Hematopoietic multipotent progenitor cell treated with erythropoietin and hydrocortisone succinate and interleukin-3 and kit ligand, for 15 days (in vitro differentiated cells): Measurements from ENCODE around the gene B3GAT2.

ENCODE experiments used
- DNase-seq: peaks from one replicate; pipeline ENCODE4 v3.0.0-alpha.2; 2015; ENCODE audit warnings: low spot score

Gene B3GAT2

GRCh38 chr6:70894001-70894400 is 62.9 kb downstream of the B3GAT2 start:
- no peak for DNase-seq

DNA sequence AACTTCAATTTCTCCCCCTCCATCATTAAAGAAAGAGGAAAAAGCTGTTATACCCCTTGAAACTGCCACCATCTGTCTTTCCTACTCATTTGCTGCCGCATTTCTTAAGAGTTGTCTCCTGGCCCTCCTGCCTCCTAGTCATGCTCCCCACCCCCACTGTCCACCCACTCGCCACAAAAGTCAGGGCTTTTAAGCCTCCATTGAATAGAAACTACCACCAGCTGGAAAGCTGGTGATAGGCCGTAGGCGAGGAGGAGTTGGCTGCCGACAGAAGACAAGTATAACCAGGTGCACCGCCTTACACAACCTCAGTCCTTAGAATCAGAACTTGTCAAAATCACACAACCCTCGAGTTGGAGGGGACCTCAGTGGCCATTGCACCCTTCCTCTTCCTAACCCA is 67.6 kb downstream of the B3GAT2 start:
- no peak for DNase-seq

GRCh38 chr6:70886661-70887060 is 70.2 kb downstream of the B3GAT2 start:
- no peak for DNase-seq

DNA sequence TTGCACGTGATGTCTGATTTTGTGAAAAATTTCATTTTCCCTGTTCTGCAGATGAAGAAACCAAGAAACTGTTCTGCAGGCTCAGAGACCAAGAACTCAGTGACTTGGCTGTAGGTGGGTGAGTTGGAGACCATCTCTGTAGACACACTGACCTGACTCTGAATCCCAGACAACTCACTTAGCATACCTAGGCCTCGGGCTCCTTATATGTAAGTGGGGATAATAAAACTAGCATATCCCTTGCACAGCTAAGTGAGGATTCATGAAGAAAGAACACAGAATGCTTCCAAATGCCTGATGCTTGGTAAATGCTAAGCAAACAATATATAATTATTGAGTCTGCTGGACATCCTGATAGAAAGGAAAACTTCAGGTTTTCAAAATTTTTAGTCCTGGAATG is 70.8 kb downstream of the B3GAT2 start:
- DNase-seq, result no peak

DNA sequence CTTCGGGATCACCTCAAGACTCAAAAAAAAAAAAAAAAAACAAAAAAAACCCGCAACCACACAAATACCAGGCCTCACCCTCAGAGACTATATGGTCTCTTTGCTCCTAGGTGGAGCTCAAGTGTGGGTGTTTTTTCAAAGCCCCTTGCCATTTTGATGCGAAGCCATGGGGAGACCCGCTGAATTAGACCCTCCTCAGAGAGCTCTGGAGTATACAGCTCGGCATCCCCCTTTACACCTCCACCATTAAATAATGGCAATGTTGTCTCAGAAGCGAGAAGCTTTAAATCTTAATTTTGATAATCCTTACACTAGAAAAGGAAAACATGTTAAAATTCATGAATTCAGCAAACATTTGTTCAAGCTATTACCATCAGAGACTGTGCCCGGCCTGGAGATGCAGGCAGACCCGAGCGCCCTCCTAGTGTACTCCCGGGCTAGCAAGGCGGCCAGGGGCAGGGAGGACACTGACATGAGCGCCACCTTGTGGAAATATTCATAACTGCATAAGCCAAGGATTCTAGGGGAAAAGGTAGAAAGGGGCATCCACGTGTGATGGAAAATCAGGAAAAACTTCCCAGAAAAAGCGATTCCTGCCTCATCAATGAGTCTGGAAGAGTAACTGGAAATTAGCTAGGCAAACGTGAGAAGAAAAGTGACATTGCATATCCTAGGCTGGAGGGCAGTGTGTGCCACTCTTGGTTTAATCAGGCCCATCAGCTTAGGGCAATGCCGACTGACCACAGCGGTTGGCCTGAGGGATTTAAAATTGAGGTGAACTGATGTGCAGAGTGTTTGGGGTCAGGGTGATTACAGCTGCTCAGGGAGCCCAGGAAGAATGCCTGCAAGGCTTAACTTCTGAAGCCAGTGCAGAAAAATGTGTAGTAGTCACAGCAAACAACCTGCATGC is 72.5 kb downstream of the B3GAT2 start:
- DNase-seq, result peak; percentile 56

GRCh38 chr6:70879496-70879895 is 77.4 kb downstream of the B3GAT2 start:
- DNase-seq, result no peak

DNA sequence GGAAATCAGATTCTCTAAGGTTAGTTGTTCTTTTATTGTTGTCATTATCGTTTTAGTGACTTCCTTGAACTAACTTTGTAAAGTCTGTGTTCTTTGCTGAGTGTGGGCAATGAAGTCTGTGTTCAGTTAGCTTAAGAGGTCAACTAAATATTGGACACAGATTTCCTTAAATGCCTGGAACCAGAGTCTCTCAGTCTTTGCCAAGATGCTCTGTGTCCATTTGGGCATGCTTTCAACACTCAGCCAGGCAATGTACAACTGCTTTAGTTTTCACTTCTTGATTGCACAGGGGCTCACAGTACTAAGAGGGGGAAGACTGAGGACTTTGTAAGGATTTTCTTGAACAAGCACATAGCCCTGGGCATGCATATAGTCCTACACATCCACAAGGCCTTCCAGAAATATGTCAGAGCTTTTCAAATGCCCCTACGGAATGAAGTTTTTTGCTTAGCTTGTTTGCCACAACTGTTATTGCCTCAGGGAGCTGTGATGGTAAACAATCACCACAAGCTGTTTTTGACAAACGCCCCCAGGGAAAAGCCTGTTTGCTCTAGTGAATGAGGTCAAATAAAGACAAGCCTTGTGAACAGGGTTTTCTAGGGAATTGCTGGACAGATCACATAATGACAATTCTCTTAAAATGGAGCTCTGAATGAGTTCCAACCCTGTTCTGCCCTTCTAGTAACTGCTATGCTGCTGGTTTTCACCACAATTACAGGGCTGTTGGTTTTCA is 82.5 kb downstream of the B3GAT2 start:
- DNase-seq, result no peak

DNA sequence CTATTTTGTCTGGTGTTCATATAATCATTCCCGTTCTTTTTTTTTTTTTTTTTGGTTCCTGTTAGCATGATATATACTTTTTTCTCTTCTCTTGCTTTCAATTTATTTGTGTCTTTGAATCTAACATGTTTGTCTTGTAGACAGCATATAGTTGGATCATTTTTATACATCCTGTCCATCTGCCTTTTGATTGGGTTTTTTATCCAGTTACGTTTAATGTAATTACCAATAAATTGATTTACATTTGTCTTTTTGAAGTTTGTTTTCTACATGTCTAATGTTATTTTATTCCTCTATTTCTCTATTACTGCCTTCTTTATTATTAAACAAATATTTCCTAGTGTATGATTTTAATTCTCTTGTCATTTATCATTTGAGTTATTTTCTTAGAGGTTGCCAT is 84.4 kb downstream of the B3GAT2 start:
- DNase-seq, result no peak

DNA sequence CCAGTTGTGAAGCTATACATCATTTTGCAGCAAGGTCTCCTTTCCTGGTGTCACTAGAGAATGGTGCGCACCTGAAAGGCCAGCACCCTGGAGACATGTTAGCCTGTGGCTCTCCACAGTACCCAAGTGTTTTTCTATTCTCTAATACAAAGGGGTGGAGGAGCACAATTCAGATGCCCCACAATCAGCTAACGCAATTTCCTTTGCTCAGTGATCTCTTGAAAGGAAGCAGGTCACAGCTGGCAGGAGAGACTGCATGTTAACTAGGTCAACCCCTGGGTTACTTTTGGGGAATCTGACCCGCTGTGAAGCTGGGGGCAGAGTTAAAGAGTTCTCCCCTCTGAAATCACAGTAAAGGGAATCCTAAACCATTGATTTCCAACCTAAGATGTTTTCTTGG is 92.5 kb downstream of the B3GAT2 start:
- DNase-seq, result no peak

- DNase-seq, result no peak
Observed at GRCh38 chr6:70863343-70863742, 93.5 kb downstream of the B3GAT2 start.

DNA sequence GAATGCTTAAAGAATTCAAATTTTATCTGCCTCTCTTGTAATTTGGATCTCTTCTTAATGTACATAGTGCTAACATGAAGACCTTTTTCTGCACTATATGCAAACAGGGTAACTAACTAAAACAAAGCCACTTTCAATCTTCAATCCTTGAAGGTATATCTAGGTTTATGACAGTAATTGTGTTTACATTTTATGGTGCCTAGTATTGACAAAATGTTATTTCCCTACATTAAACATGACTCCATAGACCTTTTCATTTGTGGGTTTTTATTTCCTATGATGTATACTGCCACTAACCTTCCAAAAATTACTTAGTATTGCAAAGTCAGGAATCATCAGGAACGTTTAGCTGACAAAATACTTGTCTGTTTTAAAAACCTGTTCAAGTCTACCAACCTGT is 95.9 kb downstream of the B3GAT2 start:
- no peak for DNase-seq

DNA sequence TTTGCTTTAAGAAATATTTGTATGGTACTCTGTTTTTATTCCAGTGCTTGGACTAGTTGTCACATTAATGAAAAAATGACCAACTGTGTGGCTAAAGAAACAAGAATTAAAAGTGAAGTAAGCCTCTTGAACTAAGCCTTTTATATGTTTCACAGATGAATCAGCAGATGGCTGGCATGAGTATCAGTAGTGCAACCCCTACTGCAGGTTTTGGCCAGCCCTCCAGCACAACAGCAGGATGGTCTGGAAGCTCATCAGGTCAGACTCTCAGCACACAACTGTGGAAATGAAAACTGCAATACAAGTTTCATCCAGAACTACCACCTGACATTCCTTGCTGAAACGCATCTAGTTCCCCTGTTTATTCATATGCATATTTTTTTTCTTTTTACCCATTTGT is 96.8 kb downstream of the B3GAT2 start:
- DNase-seq, result no peak

- no peak for DNase-seq
Observed at GRCh38 chr6:70857387-70858077, 99.3 kb downstream of the B3GAT2 start.

GRCh38 chr6:70852667-70853246 is 104.1 kb downstream of the B3GAT2 start:
- DNase-seq, result no peak

DNA sequence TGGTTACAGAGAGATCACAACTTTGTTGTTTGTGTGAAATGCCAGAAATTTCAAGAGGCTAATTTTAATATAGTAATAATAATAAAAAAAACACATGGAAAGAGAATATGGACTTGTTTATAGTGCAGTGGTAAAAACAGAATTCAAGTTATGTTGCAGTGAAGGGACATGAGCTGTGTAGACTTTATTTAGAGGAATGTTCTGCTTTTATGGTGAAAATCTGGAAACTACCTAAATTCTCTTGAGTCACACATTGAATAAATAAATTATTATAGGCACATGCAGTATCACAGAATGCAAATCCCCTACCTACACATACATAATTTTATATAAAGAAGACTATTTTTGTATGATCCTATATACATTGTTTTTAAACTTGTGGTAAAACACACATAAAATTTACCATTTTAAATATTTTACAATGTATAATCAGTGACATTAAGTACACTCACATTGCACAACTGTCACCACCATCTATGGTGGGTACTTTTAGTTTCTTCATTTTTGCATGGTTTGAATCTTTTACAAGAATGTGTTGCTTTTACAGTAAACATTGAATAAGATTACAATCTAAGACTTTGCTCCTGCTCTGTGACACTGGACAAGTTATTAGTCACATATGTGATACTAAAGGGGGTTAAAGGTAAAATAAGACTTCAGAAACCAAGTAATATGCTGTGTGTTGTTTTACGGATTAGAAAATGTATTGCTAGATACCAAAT is 107.4 kb downstream of the B3GAT2 start:
- no peak for DNase-seq

- DNase-seq, result no peak
Observed at GRCh38 chr6:70847106-70848084, 109.5 kb downstream of the B3GAT2 start.

DNA sequence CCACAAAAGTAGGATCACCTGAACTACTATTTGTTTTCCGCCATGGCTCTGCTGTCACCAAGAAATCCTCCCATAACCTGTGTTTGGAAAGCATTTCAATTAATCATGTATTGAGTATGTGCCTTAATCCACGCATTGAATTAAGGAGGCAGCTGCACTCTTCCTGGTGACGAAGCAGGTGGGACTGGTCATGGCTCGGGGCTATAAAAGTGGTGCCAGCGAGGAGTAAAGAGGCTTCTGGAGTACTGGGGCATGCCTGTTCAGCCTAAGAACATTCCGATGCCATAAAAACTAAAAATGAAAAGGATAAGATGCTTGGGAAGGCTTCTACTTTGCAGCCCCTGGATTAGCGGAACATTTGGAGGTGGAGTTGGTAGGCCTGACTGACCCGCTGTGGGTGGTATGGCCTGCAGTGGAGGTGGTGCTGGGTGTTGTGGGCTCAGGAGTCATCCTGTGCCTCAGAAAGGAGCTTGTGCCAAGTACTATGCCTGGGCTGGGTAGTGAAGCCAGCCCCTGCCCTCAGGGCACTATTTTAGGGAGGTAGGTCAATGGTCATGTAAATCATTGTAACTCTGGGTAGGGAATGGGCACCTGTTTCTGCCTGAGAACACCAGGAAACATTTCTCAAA is 110.5 kb downstream of the B3GAT2 start:
- no peak for DNase-seq

- DNase-seq, result no peak
Observed at GRCh38 chr6:70844301-70844700, 112.6 kb downstream of the B3GAT2 start.

- no peak for DNase-seq
Observed at GRCh38 chr6:70843328-70843918, 113.4 kb downstream of the B3GAT2 start.

- no peak for DNase-seq
Observed at GRCh38 chr6:70842541-70842940, 114.3 kb downstream of the B3GAT2 start.
